ENCODE data around the gene CSKMT. TPM values are rescaled to one million over a fixed set of nuclear protein-coding genes. Genes with fewer than 3 reads are reported as not detected.

CSKMT gene
- total RNA-seq, 2 donors from 2014 or later: 9.4 to 27.0 TPM

GRCh38 chr11:62645946-62646824 is 18.9 kb upstream of the CSKMT start, which contains the start of gene GANAB:
Gene GANAB, minus strand, starts transcription at chr11:62646613. Its CDS starts 14 bp downstream, at chr11:62646599.
- Histone ChIP-seq H3K4me1 (peaks cover 12% of the 10 kb centered on the region), H3K36me3 (no peaks in the 10 kb centered on the region), H3K27ac (peak within 1 kb of the TSS; percentile 80), H3K9ac (ENCODE audit: low read depth in 2 of 2, low read length in 2 of 2) (peak within 1 kb of the TSS; percentile 68 to 92), H3K9me3 (no peaks in the 10 kb centered on the region), H3K27me3 (no peaks in the 10 kb centered on the region), H3K4me3 (peak within 1 kb of the TSS; percentile 93)
- TF ChIP-seq CTCF (IDR thresholded peaks at IDR 0.05): no peak
- peak; percentile 100 for DNase-seq
- intact Hi-C loops (cut with DNase I): no loop called here

DNA sequence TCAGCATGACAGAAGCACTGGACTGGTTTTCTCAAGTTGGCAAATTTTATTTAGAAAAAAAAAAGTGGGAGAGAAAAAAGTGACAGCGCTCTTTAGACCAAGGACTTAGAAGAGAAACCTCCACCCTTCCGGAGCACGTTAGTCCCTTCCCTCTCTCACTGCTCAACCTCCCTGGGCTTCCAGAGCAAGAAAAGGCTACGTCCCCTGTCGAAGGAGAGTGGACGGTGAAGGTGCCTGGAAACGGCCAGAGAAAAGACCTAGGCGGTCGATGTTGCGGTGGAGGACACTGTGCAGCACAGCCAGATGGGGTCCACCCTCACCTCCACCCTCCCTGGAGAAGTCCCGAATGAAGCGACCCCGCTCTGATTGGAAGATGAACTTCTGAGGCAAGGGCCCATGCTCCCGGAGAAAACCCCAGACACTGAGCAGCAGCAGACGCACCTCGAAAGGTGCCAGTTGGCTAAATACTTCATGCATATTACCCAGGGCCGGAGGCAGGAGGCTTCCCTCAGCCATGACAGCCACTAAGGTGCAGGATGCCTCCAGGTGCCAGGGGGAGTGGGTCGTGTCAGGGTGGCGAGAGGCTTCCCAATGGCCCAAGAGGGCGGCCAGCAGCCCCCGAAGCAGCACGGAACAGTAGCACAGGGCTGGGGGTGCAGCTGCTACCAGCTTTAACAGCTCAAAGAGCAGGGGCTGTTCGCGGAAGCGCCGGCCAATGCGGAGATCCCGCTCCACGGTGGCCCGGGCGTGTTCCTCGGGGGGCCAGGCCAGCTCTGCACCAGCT is 18.1 kb upstream of the CSKMT start:
- Histone ChIP-seq H3K9ac (ENCODE audit: low read depth in 2 of 2, low read length in 2 of 2) (peak overlapping the region in 1 of 2 donors; percentile 92), H3K27ac (no peak overlapping the region), H3K4me1 (peaks cover 16% of the 10 kb centered on the region), H3K9me3 (no peaks in the 10 kb centered on the region), H3K36me3 (no peaks in the 10 kb centered on the region), H3K27me3 (no peaks in the 10 kb centered on the region), H3K4me3 (no peak overlapping the region)
- TF ChIP-seq CTCF (IDR thresholded peaks at IDR 0.05): no peak
- intact Hi-C loops (cut with DNase I): no loop called here
- DNase-seq: no peak

- Histone ChIP-seq H3K9me3 (no peaks in the 10 kb centered on the region), H3K4me1 (peaks cover 20% of the 10 kb centered on the region), H3K4me3 (no peak overlapping the region), H3K27ac (no peak overlapping the region), H3K36me3 (no peaks in the 10 kb centered on the region), H3K27me3 (no peaks in the 10 kb centered on the region), H3K9ac (ENCODE audit: low read depth in 2 of 2, low read length in 2 of 2) (no peak overlapping the region)
- TF ChIP-seq CTCF (IDR thresholded peaks at IDR 0.05): no peak
- no peak for DNase-seq
- intact Hi-C loops (cut with DNase I): no loop called here
Measured at GRCh38 chr11:62647609-62648005, 17.5 kb upstream of the CSKMT start.

DNA sequence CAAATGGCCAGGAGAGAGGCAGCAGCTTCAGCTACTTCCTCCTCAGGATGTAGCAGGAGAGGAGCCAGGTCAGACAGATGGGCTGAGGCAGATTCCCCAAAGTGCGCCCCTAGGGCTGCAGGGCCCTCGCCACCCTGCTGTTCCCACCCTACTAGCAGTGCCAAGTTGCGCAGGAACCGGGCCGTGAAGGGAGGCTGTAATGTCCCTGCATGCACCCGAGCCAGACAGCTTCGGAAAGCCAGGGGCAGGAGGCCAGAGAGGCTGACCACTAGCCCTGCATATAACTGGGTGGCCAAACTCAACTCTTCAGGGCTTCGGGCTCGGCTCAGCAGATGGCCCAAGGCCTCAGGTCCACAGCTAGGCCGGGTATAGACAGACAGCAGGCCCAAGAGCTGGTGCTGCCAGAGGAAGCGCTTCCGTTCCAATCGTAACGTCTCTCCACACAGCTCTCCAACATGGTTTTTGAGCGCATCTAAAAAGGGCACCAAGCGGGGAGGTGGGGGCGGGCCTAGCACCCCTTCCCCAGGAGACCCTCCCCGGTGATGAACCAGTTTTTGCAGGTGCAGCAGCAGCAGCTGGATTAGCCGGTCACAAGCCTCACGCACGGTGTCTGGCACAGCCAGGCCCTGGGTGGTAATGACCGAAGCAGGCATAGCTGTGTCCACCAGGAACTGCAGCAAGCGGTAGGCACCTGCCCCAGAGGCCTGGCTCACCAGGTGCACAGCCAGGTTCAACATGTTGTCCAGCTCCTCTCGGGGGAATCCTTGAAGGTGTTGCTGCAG is 16.7 kb upstream of the CSKMT start:
- no peak for DNase-seq
- Histone ChIP-seq H3K4me3 (no peak overlapping the region), H3K27ac (no peak overlapping the region), H3K4me1 (peaks cover 20% of the 10 kb centered on the region), H3K9ac (ENCODE audit: low read depth in 2 of 2, low read length in 2 of 2) (no peak overlapping the region), H3K27me3 (no peaks in the 10 kb centered on the region), H3K9me3 (no peaks in the 10 kb centered on the region), H3K36me3 (no peaks in the 10 kb centered on the region)
- intact Hi-C loops (cut with DNase I): no loop called here
- no peak for TF ChIP-seq CTCF (IDR thresholded peaks at IDR 0.05)

DNA sequence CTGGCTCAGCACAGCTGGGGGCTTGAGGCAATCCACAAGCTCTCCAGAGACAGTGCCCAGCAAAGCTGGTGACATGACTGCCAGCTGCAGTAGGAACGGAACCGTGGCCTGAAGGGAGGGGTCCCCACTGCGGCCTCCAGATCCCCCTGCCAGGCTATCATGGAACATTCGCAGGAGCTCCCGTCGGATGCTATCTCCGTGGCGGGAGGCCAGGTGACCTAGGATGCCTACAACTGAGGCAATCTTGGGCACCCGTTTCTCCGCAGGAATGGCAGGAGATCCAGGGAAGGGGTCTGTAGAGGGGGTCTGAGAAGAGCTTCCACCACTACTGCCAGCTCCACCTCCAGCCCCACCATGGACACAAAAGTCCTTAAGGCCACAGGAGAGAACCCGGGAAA is 16.1 kb upstream of the CSKMT start:
- no peaks in the 10 kb centered on the region for H3K9me3 ChIP-seq

More for the DNA sequence above, 16.1 kb upstream of the CSKMT start:
- DNase-seq: no peak
- no peak overlapping the region for H3K27ac ChIP-seq
- TF ChIP-seq CTCF (IDR thresholded peaks at IDR 0.05): no peak
- peaks cover 20% of the 10 kb centered on the region for H3K4me1 ChIP-seq
- H3K36me3 ChIP-seq: no peaks in the 10 kb centered on the region
- H3K27me3 ChIP-seq: no peaks in the 10 kb centered on the region
- H3K4me3 ChIP-seq: no peak overlapping the region
- intact Hi-C loops (cut with DNase I): no loop called here
- H3K9ac ChIP-seq (ENCODE audit: low read depth in 2 of 2, low read length in 2 of 2): no peak overlapping the region

Data from colonic mucosa (tissue), 4 donors.